DOHH2 (cell line): Measurements from ENCODE around the gene CORT.

Experiments
- EZH2phosphoT487 ChIP-seq: fragments of 200-600 bp; sonication (generic); IDR thresholded peaks from 2 replicates; pipeline ENCODE4 v1.6.1; 2017; ENCODE audit warnings: borderline replicate concordance, mild to moderate bottlenecking, antibody characterized with exemption, low read length, moderate library complexity, mixed read lengths
- TF ChIP-seq, protein P1 (sequence below): fragments of 200-600 bp; sonication (generic); IDR thresholded peaks from one replicate; pipeline ENCODE4 v1.5.1; 2014; ENCODE audit warnings: antibody characterized with exemption, mild to moderate bottlenecking, low read depth, low read length; ENCODE audit not compliant: poor library complexity, severe bottlenecking

DNA sequence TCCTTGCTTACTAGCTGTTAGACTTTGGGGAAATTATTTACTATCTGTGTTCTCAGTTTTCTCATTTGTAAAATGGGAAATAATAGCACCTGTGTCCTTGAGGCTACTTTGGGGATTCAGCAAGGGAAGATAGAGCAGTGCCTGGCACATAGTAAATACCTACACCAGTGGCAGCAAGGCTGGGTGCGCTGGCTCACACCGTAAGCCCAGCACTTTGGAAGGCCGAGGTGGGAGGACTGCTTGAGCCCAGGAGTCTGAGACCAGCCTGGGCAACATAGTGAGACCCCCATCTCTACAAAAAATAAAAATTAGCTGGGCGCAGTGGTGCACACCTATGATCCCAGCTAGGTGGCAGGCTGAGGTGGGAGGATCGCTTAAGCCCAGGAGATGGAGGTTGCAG is 28.2 kb upstream of the CORT start:
- TF ChIP-seq, protein P1, sequence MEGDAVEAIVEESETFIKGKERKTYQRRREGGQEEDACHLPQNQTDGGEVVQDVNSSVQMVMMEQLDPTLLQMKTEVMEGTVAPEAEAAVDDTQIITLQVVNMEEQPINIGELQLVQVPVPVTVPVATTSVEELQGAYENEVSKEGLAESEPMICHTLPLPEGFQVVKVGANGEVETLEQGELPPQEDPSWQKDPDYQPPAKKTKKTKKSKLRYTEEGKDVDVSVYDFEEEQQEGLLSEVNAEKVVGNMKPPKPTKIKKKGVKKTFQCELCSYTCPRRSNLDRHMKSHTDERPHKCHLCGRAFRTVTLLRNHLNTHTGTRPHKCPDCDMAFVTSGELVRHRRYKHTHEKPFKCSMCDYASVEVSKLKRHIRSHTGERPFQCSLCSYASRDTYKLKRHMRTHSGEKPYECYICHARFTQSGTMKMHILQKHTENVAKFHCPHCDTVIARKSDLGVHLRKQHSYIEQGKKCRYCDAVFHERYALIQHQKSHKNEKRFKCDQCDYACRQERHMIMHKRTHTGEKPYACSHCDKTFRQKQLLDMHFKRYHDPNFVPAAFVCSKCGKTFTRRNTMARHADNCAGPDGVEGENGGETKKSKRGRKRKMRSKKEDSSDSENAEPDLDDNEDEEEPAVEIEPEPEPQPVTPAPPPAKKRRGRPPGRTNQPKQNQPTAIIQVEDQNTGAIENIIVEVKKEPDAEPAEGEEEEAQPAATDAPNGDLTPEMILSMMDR: no peak
- TF ChIP-seq EZH2phosphoT487: no peak
